Osteoblast (primary cell): Measurements from ENCODE around the gene MPHOSPH8. TPM values are rescaled to one million over a fixed set of nuclear protein-coding genes. Genes with fewer than 3 reads are reported as not detected.
A peak's percentile ranks its signal among the peaks of the same experiment; 100 is the strongest.
"Not testable (repeated sequence)": the region's sequence is repeated elsewhere in the genome, so short reads cannot be mapped to it uniquely, and the experiment has no call there.

ENCODE experiments used
- DNase-seq: peaks from one replicate; pipeline ENCODE4 v3.0.0; 2011; ENCODE audit warnings: low spot score, mixed read lengths; ENCODE audit not compliant: insufficient read length; ENCODE audit errors: missing footprints
- H2AFZ ChIP-seq: 2 replicates; pipeline ENCODE4 v1.6.0; 2011; ENCODE audit warnings: mild to moderate bottlenecking, low read length
- H3K27ac ChIP-seq: 2 replicates; pipeline ENCODE4 v1.5.1; 2011; ENCODE audit warnings: mild to moderate bottlenecking, low read depth, low read length, moderate library complexity
- H3K27me3 ChIP-seq: 2 replicates; pipeline ENCODE4 v1.6.0; 2012; ENCODE audit warnings: mild to moderate bottlenecking, control low read depth, inconsistent platforms, low read length, moderate library complexity; ENCODE audit not compliant: insufficient read depth
- H3K36me3 ChIP-seq: 2 replicates; pipeline ENCODE4 v1.5.1; 2011; ENCODE audit warnings: mild to moderate bottlenecking, low read length, control low read depth, moderate library complexity; ENCODE audit not compliant: insufficient read depth
- H3K4me1 ChIP-seq: 2 replicates; pipeline ENCODE4 v1.5.1; 2011; ENCODE audit warnings: mild to moderate bottlenecking, low read length, control low read depth, moderate library complexity; ENCODE audit not compliant: insufficient read depth
- H3K4me2 ChIP-seq: 2 replicates; pipeline ENCODE4 v1.6.0; 2011; ENCODE audit warnings: mild to moderate bottlenecking, low read length; ENCODE audit not compliant: insufficient read depth
- H3K4me3 ChIP-seq: fragments of 200-600 bp; sonication (generic); 3 replicates; pipeline ENCODE4 v1.5.1; 2012; ENCODE audit warnings: mild to moderate bottlenecking, low read length, inconsistent platforms; ENCODE audit not compliant: insufficient read depth
- H3K79me2 ChIP-seq: 2 replicates; pipeline ENCODE4 v1.6.0; 2012; ENCODE audit warnings: mild to moderate bottlenecking, low read length, control low read depth, inconsistent platforms; ENCODE audit not compliant: insufficient read depth
- H3K9me3 ChIP-seq: 2 replicates; pipeline ENCODE4 v1.5.1; 2011; ENCODE audit warnings: low read depth, low read length, control low read depth
- H4K20me1 ChIP-seq: 2 replicates; pipeline ENCODE4 v1.6.0; 2012; ENCODE audit warnings: mild to moderate bottlenecking, low read length, control low read depth; ENCODE audit not compliant: insufficient read depth
- total RNA-seq: library from RNA; depleted of rRNA; stranded (reverse); fragments of >200 nt; gene quantifications from 2 replicates; pipeline ENCODE4 v1.2.3, GENCODE V29; 2012
- TF ChIP-seq, protein P1 (sequence below): IDR thresholded peaks from 2 replicates; pipeline ENCODE4 v1.5.1; 2011; ENCODE audit warnings: mild to moderate bottlenecking, low read depth, low read length, moderate library complexity; ENCODE audit errors: extremely low read depth

Gene MPHOSPH8
- total RNA-seq, 1 donor, result 11.2 TPM

DNA sequence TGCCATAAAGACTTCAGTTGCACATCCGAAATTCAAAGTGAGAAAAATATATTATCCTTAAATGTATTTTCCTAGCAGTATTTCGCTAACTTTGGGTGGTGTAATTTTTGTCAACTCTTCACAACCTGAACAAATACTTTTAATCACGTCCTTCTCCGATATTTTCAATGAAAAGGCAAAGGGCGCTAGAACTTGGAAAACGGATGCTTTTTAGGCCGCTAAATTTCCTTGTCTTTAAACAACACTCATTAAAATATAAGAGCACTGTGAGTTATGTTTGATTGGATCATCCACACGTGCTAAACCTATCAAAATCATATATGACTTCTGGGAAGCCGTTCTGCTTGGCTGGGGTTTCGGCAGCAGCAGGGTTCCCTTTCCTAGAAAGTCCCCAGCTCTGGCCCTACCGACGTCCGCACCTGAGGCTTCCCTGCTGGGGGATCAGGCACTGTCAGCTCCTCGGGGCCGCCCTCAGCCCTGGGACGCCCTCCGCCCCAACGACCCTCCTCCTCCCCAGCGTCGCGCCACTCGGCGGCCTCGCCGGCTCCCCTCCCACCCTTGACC lies 462 bp upstream of the MPHOSPH8 start:
- Histone ChIP-seq H3K79me2 (peaks cover 42% of the 10 kb centered on the region), H3K27me3 (no peaks in the 10 kb centered on the region), H3K36me3 (no peaks in the 10 kb centered on the region), H3K27ac (peak overlapping the region; percentile 82), H3K9me3 (no peaks in the 10 kb centered on the region), H2AFZ (peak overlapping the region; percentile 86), H4K20me1 (peaks cover 22% of the 10 kb centered on the region), H3K4me3 (peak overlapping the region; percentile 86), H3K4me1 (peaks cover 13% of the 10 kb centered on the region), H3K4me2 (peak overlapping the region; percentile 82)
- DNase-seq, result peak; percentile 63
- TF ChIP-seq, protein P1, sequence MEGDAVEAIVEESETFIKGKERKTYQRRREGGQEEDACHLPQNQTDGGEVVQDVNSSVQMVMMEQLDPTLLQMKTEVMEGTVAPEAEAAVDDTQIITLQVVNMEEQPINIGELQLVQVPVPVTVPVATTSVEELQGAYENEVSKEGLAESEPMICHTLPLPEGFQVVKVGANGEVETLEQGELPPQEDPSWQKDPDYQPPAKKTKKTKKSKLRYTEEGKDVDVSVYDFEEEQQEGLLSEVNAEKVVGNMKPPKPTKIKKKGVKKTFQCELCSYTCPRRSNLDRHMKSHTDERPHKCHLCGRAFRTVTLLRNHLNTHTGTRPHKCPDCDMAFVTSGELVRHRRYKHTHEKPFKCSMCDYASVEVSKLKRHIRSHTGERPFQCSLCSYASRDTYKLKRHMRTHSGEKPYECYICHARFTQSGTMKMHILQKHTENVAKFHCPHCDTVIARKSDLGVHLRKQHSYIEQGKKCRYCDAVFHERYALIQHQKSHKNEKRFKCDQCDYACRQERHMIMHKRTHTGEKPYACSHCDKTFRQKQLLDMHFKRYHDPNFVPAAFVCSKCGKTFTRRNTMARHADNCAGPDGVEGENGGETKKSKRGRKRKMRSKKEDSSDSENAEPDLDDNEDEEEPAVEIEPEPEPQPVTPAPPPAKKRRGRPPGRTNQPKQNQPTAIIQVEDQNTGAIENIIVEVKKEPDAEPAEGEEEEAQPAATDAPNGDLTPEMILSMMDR, result no peak

DNA sequence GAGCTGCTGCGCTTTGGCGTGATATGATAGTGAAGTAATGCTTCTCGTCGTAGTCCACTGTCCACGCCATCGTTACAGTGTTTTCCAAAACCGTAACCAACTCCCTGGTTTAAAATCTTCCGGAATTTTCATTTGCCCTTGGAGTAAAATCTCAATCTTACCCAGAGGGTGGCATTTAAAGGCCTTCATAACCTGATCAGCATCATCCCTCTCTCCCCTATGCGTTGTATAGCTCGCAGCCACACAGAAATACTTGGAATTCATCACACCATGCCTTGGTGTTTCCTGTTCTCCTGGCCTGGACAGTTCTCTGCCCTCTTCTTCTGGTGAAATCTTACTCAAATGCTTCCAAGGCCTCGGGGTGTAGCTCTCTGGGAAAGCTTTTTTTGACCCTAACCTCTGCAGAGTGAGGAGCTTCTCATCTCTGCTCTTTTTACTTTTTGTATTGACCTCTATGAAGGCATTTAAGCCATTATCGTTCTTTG lies 839 bp downstream of the MPHOSPH8 start:
- H3K36me3 ChIP-seq, result no peaks in the 10 kb centered on the region
- H3K79me2 ChIP-seq, result peaks cover 54% of the 10 kb centered on the region

DNA sequence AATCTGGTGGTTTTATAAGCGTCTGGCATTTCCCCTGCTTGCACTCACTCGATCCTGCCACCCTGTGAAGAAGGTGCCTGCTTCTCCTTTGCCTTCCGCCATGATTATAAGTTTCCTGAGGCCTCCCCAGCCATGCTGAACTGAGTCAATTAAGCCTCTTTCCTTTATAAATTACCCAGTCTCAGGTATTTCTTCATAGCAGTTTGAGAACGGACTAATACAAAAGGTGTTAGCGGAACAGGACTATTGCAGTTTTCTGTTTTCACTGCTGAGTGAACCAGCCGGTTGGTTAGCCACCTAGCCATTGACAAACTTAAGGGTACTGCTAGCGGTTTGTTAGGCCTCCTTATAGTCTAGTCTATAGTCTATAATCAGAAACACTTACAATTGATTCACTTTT lies 2.5 kb downstream of the MPHOSPH8 start:
- H3K4me1 ChIP-seq, result peaks cover 13% of the 10 kb centered on the region
- not testable (repeated sequence) for H3K27me3 ChIP-seq, H3K4me3 ChIP-seq, H2AFZ ChIP-seq, H3K4me2 ChIP-seq, H3K27ac ChIP-seq, H3K9me3 ChIP-seq, DNase-seq, H3K36me3 ChIP-seq
- peaks cover 68% of the 10 kb centered on the region for H3K79me2 ChIP-seq
- peaks cover 33% of the 10 kb centered on the region for H4K20me1 ChIP-seq

More for the DNA sequence above, 839 bp downstream of the MPHOSPH8 start:
- peak overlapping the region; percentile 82 for H3K27ac ChIP-seq
- TF ChIP-seq, protein P1, result no peak
- no peaks in the 10 kb centered on the region for H3K9me3 ChIP-seq
- H3K27me3 ChIP-seq, result no peaks in the 10 kb centered on the region
- no peak for DNase-seq
- peaks cover 28% of the 10 kb centered on the region for H4K20me1 ChIP-seq
- H3K4me3 ChIP-seq, result peak overlapping the region; percentile 86
- peaks cover 13% of the 10 kb centered on the region for H3K4me1 ChIP-seq
- peak overlapping the region; percentile 74 for H3K4me2 ChIP-seq
- H2AFZ ChIP-seq, result peak overlapping the region; percentile 95

GRCh38 chr13:19643652-19644051 lies 10.2 kb downstream of the MPHOSPH8 start:
- no peaks in the 10 kb centered on the region for H3K9me3 ChIP-seq
- H3K79me2 ChIP-seq, result peaks cover 51% of the 10 kb centered on the region
- no peaks in the 10 kb centered on the region for H3K4me1 ChIP-seq
- H4K20me1 ChIP-seq, result peaks cover 12% of the 10 kb centered on the region
- no peak overlapping the region for H3K4me3 ChIP-seq
- no peak overlapping the region for H3K4me2 ChIP-seq
- peaks cover 33% of the 10 kb centered on the region for H3K36me3 ChIP-seq
- DNase-seq, result no peak
- TF ChIP-seq, protein P1, result no peak
- no peaks in the 10 kb centered on the region for H3K27me3 ChIP-seq
- H3K27ac ChIP-seq, result no peak overlapping the region
- H2AFZ ChIP-seq, result no peak overlapping the region
